IMR-90 (cell line): Measurements from ENCODE around the gene ATP10A. TPM values are rescaled to one million over a fixed set of nuclear protein-coding genes. Genes with fewer than 3 reads are reported as not detected.

Experiments used
- ATAC-seq: fragments of 200-7000 bp; cut with Tn5 transposase; 2 replicates; pipeline ENCODE4 v1.9.1; 2020; ENCODE audit warnings: low read depth, mild to moderate bottlenecking, moderate library complexity
- BruUV-seq: library from RNA; stranded (reverse); fragments of 400-500 nt; replicated peaks from 2 replicates; lab custom pipeline; 2021; lab: Mats Ljungman, UMichigan
- CTCF ChIA-PET: fragments of 300-600 bp; formaldehyde crosslinking; extraction: SDS; loops from one replicate; lab custom pipeline; 2021; ENCODE audit warnings: antibody characterized with exemption; lab: Yijun Ruan, JAX
- POLR2A ChIA-PET: fragments of 300-600 bp; sonication (Branson Sonifier 250); formaldehyde crosslinking; loops from one replicate; lab custom pipeline; 2022; ENCODE audit warnings: antibody characterized with exemption; ENCODE audit not compliant: unreplicated experiment; lab: Charles Lee
- DNase-seq: peaks from one replicate; pipeline ENCODE4 v3.0.0; 2013
- H2AFZ ChIP-seq: replicated peaks from 2 replicates; pipeline ENCODE3; 2013; ENCODE audit warnings: low read length, mild to moderate bottlenecking; ENCODE audit not compliant: poor library complexity
- H2AK5ac ChIP-seq: 2 replicates; pipeline ENCODE4 v1.6.1; 2013; ENCODE audit warnings: low read depth, low read length, inconsistent platforms
- H2AK9ac ChIP-seq: replicated peaks from 2 replicates; pipeline ENCODE3; 2013; ENCODE audit warnings: mild to moderate bottlenecking, low read depth, low read length, moderate library complexity; ENCODE audit not compliant: poor library complexity
- H2BK120ac ChIP-seq: 2 replicates; pipeline ENCODE4 v1.6.1; 2013; ENCODE audit warnings: low read depth, low read length, inconsistent platforms
- H2BK15ac ChIP-seq: 3 replicates; pipeline ENCODE4 v1.6.1; 2013; ENCODE audit warnings: low read depth, low read length, inconsistent platforms
- H2BK20ac ChIP-seq: 2 replicates; pipeline ENCODE4 v1.6.1; 2013; ENCODE audit warnings: low read depth, mild to moderate bottlenecking, inconsistent platforms, low read length, moderate library complexity
- H2BK5ac ChIP-seq: 2 replicates; pipeline ENCODE4 v1.6.1; 2013; ENCODE audit warnings: mild to moderate bottlenecking, low read depth, low read length, inconsistent platforms; ENCODE audit not compliant: poor library complexity, severe bottlenecking
- H3K14ac ChIP-seq: replicated peaks from 2 replicates; pipeline ENCODE4 v1.6.1; 2013; ENCODE audit warnings: low read depth, low read length, inconsistent platforms
- H3K18ac ChIP-seq: 2 replicates; pipeline ENCODE4 v1.6.1; 2013; ENCODE audit warnings: low read depth, low read length, control low read depth
- H3K23ac ChIP-seq: 2 replicates; pipeline ENCODE4 v1.6.1; 2013; ENCODE audit warnings: low read depth, low read length, inconsistent platforms
- H3K27ac ChIP-seq: 2 replicates; pipeline ENCODE4 v1.5.1; 2013; ENCODE audit warnings: mild to moderate bottlenecking, control low read depth, low read length; ENCODE audit not compliant: insufficient read depth
- H3K27me3 ChIP-seq: 2 replicates; pipeline ENCODE4 v1.6.1; 2013; ENCODE audit warnings: low read length; ENCODE audit not compliant: control insufficient read depth, insufficient read depth
- H3K36me3 ChIP-seq: 2 replicates; pipeline ENCODE4 v1.6.1; 2013; ENCODE audit warnings: low read length, mixed read lengths; ENCODE audit not compliant: control insufficient read depth, insufficient read depth
- H3K4ac ChIP-seq: 2 replicates; pipeline ENCODE4 v1.6.1; 2013; ENCODE audit warnings: low read depth, low read length, inconsistent platforms
- H3K4me1 ChIP-seq: 2 replicates; pipeline ENCODE4 v1.6.1; 2013; ENCODE audit warnings: low read length, mixed read lengths; ENCODE audit not compliant: control insufficient read depth, insufficient read depth
- H3K4me2 ChIP-seq: 2 replicates; pipeline ENCODE4 v1.6.1; 2013; ENCODE audit warnings: low read depth, mild to moderate bottlenecking, control low read depth, low read length, moderate library complexity
- H3K4me3 ChIP-seq: 2 replicates; pipeline ENCODE4 v1.5.1; 2013; ENCODE audit warnings: low read depth, mild to moderate bottlenecking, control low read depth, low read length, moderate library complexity; ENCODE audit not compliant: insufficient read depth
- H3K56ac ChIP-seq: 2 replicates; pipeline ENCODE4 v1.6.1; 2013; ENCODE audit warnings: low read length, inconsistent platforms; ENCODE audit not compliant: insufficient read depth; ENCODE audit errors: extremely low read depth
- H3K79me1 ChIP-seq, 2 experiments: 2 replicates each; pipeline ENCODE4 v1.6.1; 2013; ENCODE audit warnings: low read length in 2 of 2, inconsistent platforms in 1 of 2, low read depth in 1 of 2
- H3K9ac ChIP-seq: 2 replicates; pipeline ENCODE4 v1.6.1; 2013; ENCODE audit warnings: low read depth, low read length, control low read depth
- H3K9me1 ChIP-seq: 2 replicates; pipeline ENCODE4 v1.6.1; 2013; ENCODE audit warnings: low read length, inconsistent platforms; ENCODE audit not compliant: insufficient read depth
- H3K9me3 ChIP-seq: 2 replicates; pipeline ENCODE4 v1.6.1; 2013; ENCODE audit warnings: low read length; ENCODE audit not compliant: control insufficient read depth, insufficient read depth
- H4K20me1 ChIP-seq: 2 replicates; pipeline ENCODE4 v1.6.1; 2013; ENCODE audit warnings: low read length, inconsistent platforms; ENCODE audit not compliant: insufficient read depth
- H4K5ac ChIP-seq: 2 replicates; pipeline ENCODE4 v1.6.1; 2013; ENCODE audit warnings: mild to moderate bottlenecking, low read depth, low read length, control low read depth
- H4K8ac ChIP-seq, 2 experiments: 2 replicates each; pipeline ENCODE4 v1.6.1; 2013; ENCODE audit warnings: low read depth in 2 of 2, low read length in 2 of 2, control low read depth in 1 of 2, inconsistent platforms in 1 of 2
- H4K91ac ChIP-seq: 2 replicates; pipeline ENCODE4 v1.6.1; 2013; ENCODE audit warnings: low read depth, low read length, inconsistent platforms; ENCODE audit not compliant: insufficient read depth
- MXI1 ChIP-seq: IDR thresholded peaks from 2 replicates; pipeline ENCODE4 v1.6.1; 2012; ENCODE audit warnings: low read depth, mild to moderate bottlenecking, low read length, moderate library complexity, borderline replicate concordance
- POLR2A ChIP-seq: IDR thresholded peaks from 2 replicates; pipeline ENCODE4 v1.6.1; 2012; ENCODE audit warnings: mild to moderate bottlenecking, low read depth, low read length
- RAD21 ChIP-seq: IDR thresholded peaks from 2 replicates; pipeline ENCODE4 v1.6.1; 2012; ENCODE audit warnings: low read length, improper control_type of control experiment
- RFX5 ChIP-seq: IDR thresholded peaks from 2 replicates; pipeline ENCODE4 v1.8.0; 2012; ENCODE audit warnings: low read depth, mild to moderate bottlenecking, low read length, moderate library complexity
- SMC3 ChIP-seq: fragments of 150-350 bp; IDR thresholded peaks from 2 replicates; pipeline ENCODE4 v1.6.1; 2016; ENCODE audit warnings: low read depth, mild to moderate bottlenecking, antibody characterized with exemption, low read length, moderate library complexity
- WGBS, 2 experiments: methylation state at CpG; one replicate each; pipeline versions ENCODE4 v1.1.5 to v1.1.7; 2013; ENCODE audit warnings: missing lambda C conversion rate in 2 of 2; ENCODE audit not compliant: insufficient read length in 1 of 2; ENCODE audit errors: extremely low coverage in 2 of 2; 5-methylcytosine and 5-hydroxymethylcytosine counted together
- dilution Hi-C: fragments of 300-500 bp; cut with HindIII; formaldehyde crosslinking; loops from one replicate; pipeline ENCODE4 v1.14.3; 2018; ENCODE audit warnings: low sequenced_read_pairs; ENCODE audit not compliant: unreplicated experiment
- in situ Hi-C: fragments of 300-500 bp; cut with MboI; formaldehyde crosslinking; loops from 3 replicates; pipeline ENCODE4 v1.14.3; 2019; ENCODE audit warnings: low sequenced_read_pairs, inconsistent platforms, mixed read lengths
- intact Hi-C: fragments of 100-400 bp; cut with micrococcal nuclease; formaldehyde crosslinking; loops from 2 replicates; pipeline ENCODE4 v1.10.0; 2022
- polyA plus RNA-seq, 3 experiments: library from polyadenylated mRNA; depleted of rRNA; stranded (reverse); fragments of >200 nt; gene quantifications; 2 replicates each; pipeline ENCODE4 v1.2.3, GENCODE V29; 2012; ENCODE audit warnings: low replicate concordance in 1 of 3
- total RNA-seq: library from RNA; depleted of rRNA; stranded (reverse); fragments of >200 nt; gene quantifications from 2 replicates; pipeline ENCODE4 v1.2.3, GENCODE V29; 2012
- TF ChIP-seq, protein P1 (sequence below): conservative IDR thresholded peaks from 2 replicates; pipeline ENCODE4 v1.5.1; 2012; ENCODE audit warnings: mild to moderate bottlenecking, low read depth, low read length, improper control_type of control experiment

The ATP10A gene
- total and polyA plus RNA-seq, 2 of the 4 experiments (the other 2 are of a cell fraction) = 13.8 to 16.0 TPM

DNA sequence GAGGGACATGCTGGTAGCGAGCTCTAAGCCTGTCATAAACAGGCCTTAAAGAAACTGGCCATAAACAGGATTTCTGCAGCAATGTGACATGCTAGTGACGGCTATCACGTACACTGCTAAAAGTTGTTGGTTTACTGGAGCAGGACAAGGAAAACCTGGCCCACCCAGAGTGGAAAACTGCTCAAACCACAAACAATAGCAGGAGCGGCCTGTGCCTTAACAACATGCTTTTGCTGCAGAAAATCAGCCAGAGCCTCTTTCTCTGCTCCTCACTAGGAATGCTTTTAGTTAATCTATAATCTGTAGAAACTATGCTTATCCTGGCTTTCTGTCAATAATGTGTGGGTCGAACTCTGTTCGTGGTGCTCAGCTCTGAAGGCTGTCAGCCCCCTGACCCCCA lies 221.4 kb downstream of the ATP10A start:
- intact Hi-C loops = no loop called here
- Histone ChIP-seq H3K9me1 (no peaks in the 10 kb centered on the region), H2BK15ac (no peak overlapping the region), H3K56ac (no peak overlapping the region), H4K20me1 (no peaks in the 10 kb centered on the region), H3K18ac (no peak overlapping the region), H4K8ac (no peak overlapping the region), H3K27ac (no peak overlapping the region), H3K4me1 (peaks cover 3% of the 10 kb centered on the region; the same call in 1 of the 2 replicates), H2AK9ac (no peak overlapping the region), H3K9me3 (no peaks in the 10 kb centered on the region), H3K14ac (no peak overlapping the region), H4K91ac (no peak overlapping the region), H3K4ac (no peak overlapping the region), H2BK120ac (no peak overlapping the region), H3K27me3 (no peaks in the 10 kb centered on the region), H3K36me3 (no peaks in the 10 kb centered on the region), H3K4me3 (no peak overlapping the region), H2AFZ (no peak overlapping the region), H2BK5ac (no peak overlapping the region), H3K4me2 (no peak overlapping the region), H2AK5ac (no peak overlapping the region), H3K23ac (no peak overlapping the region), H4K5ac (no peak overlapping the region), H3K9ac (no peak overlapping the region), H2BK20ac (no peak overlapping the region), H3K79me1 (no peaks in the 10 kb centered on the region)
- ATAC-seq (no peak), DNase-seq (no peak)
- TF ChIP-seq, protein P1, sequence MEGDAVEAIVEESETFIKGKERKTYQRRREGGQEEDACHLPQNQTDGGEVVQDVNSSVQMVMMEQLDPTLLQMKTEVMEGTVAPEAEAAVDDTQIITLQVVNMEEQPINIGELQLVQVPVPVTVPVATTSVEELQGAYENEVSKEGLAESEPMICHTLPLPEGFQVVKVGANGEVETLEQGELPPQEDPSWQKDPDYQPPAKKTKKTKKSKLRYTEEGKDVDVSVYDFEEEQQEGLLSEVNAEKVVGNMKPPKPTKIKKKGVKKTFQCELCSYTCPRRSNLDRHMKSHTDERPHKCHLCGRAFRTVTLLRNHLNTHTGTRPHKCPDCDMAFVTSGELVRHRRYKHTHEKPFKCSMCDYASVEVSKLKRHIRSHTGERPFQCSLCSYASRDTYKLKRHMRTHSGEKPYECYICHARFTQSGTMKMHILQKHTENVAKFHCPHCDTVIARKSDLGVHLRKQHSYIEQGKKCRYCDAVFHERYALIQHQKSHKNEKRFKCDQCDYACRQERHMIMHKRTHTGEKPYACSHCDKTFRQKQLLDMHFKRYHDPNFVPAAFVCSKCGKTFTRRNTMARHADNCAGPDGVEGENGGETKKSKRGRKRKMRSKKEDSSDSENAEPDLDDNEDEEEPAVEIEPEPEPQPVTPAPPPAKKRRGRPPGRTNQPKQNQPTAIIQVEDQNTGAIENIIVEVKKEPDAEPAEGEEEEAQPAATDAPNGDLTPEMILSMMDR = no peak
- TF ChIP-seq RFX5 (no peak), MXI1 (no peak), POLR2A (no peak), RAD21 (no peak), SMC3 (no peak)
- in situ Hi-C loops = no loop called here
- WGBS, 2 experiments = 20% methylated on average over 2 of the region's 6 CpGs; no CpG with 5 or more reads in 1 of the 2 experiments
- ChIA-PET POLR2A (no interaction called here), CTCF (interaction anchor here (0.6 kb wide), 1 partner anchor 291 kb away, joined by 3 read pairs; no protein-coding TSS in a partner anchor)
- dilution Hi-C loops = no loop called here
- BruUV-seq = no TSS peak
